ENCODE measurements around the gene TAS2R41. TPM values are rescaled to one million over a fixed set of nuclear protein-coding genes. Genes with fewer than 3 reads are reported as not detected.
"Not testable (repeated sequence)": the region's sequence is repeated elsewhere in the genome, so short reads cannot be mapped to it uniquely, and the experiment has no call there.

Gene TAS2R41
- polyA plus RNA-seq, 3 donors: 0.19 TPM; not detected in 2

DNA sequence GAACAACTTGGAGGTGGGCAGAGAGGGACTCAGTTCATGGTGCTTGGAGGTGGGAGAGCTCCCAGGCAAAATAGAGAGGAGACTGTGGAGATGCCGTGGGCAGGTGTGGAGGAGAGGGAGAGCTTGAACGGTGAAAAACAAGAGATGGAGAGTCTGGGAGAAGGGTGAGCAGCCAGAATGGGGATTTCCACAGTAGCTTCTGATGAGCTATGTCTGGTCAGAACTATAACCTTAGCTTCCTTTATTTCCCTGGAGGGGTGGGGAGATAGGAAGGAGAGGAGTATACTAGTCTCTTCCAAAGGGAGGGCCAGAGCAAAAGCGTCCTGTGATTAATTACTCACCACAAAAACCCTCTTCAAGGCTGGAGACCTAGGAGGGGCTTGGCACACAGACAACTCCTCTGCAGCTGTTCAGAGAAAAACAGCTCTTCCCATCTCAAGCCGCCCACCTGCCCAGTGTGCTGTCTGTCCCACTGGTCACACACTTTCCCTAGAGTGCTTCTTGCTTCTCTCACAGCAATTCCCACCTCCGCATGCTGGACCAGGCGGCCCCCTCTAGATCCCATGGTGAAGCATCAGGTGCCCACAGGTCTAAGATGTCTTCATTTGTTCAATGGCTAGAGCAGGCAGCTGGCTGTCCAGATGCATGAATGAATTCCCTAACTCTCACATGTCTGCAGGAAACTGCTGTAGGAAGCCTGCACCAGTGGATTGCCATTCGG is 41.9 kb downstream of the TAS2R41 start:
- Histone ChIP-seq H3K9ac (ENCODE audit: insufficient read depth, low read length, poor library complexity, severe bottlenecking) (no peak overlapping the region), H4K20me1 (ENCODE audit: insufficient read depth, low read length) (no peaks in the 10 kb centered on the region), H3K36me3 (replicated peaks in 1 of 2; ENCODE audit: control insufficient read depth in 1 of 2, insufficient read depth in 2 of 2, low read length in 2 of 2) (peaks cover 0 to 24% of the 10 kb centered on the region in 2 donors), H3K27me3 (ENCODE audit: control insufficient read depth in 2 of 2, insufficient read depth in 2 of 2, low read length in 2 of 2) (no peaks in the 10 kb centered on the region), H2AFZ (ENCODE audit: insufficient read depth, low read depth, low read length, poor library complexity, severe bottlenecking) (no peak overlapping the region), H3K4me3 (replicated peaks in 1 of 3; ENCODE audit: low read depth in 2 of 3, low read length in 3 of 3) (no peak overlapping the region), H3K79me2 (ENCODE audit: insufficient read depth, low read length) (no peaks in the 10 kb centered on the region), H3K4me1 (ENCODE audit: control insufficient read depth in 1 of 2, insufficient read depth in 2 of 2, low read length in 2 of 2) (no peaks in the 10 kb centered on the region), H3K4me2 (replicated peaks; ENCODE audit: extremely low read depth, low read length, poor library complexity, severe bottlenecking) (no peak overlapping the region), H3K9me3 (replicated peaks in 1 of 2; ENCODE audit: control insufficient read depth in 1 of 2, insufficient read depth in 1 of 2, low read length in 2 of 2) (no peaks in the 10 kb centered on the region), H3K27ac (ENCODE audit: low read depth in 1 of 2, low read length in 2 of 2) (no peak overlapping the region)
- no peak for DNase-seq
- Mint-ChIP-seq H3K27ac (no peak overlapping the region), H3K27me3 (ENCODE audit: low read depth in 3 of 3) (no peaks in the 10 kb centered on the region), H3K9me3 (peaks cover 0 to 2% (median 0%) of the 10 kb centered on the region in 7 donors), H3K4me1 (no peaks in the 10 kb centered on the region), H3K4me3 (no peak overlapping the region), H3K36me3 (peaks cover 22 to 25% of the 10 kb centered on the region in 2 donors)
- 100% methylated on average over 4 of the region's 7 CpGs for WGBS (ENCODE audit: insufficient coverage)
- intact Hi-C loops (cut with micrococcal nuclease): no loop called here
- TF ChIP-seq CTCF (IDR thresholded peaks at IDR 0.05): no peak

GRCh38 chr7:143522309-143522916 is 44.7 kb downstream of the TAS2R41 start:
- H3K4me2 ChIP-seq (replicated peaks; ENCODE audit: extremely low read depth, low read length, poor library complexity, severe bottlenecking); H3K4me1 ChIP-seq (ENCODE audit: control insufficient read depth in 1 of 2, insufficient read depth in 2 of 2, low read length in 2 of 2); H3K79me2 ChIP-seq (ENCODE audit: insufficient read depth, low read length); intact Hi-C loops (cut with micrococcal nuclease); H3K27ac Mint-ChIP-seq; H3K9me3 Mint-ChIP-seq; H3K9ac ChIP-seq (ENCODE audit: insufficient read depth, low read length, poor library complexity, severe bottlenecking); H3K4me3 Mint-ChIP-seq; H3K27me3 ChIP-seq (ENCODE audit: control insufficient read depth in 2 of 2, insufficient read depth in 2 of 2, low read length in 2 of 2); H3K27me3 Mint-ChIP-seq (ENCODE audit: low read depth in 3 of 3); H3K4me1 Mint-ChIP-seq; H2AFZ ChIP-seq (ENCODE audit: insufficient read depth, low read depth, low read length, poor library complexity, severe bottlenecking); H4K20me1 ChIP-seq (ENCODE audit: insufficient read depth, low read length); H3K4me3 ChIP-seq (replicated peaks in 1 of 3; ENCODE audit: low read depth in 2 of 3, low read length in 3 of 3); H3K27ac ChIP-seq (ENCODE audit: low read depth in 1 of 2, low read length in 2 of 2); H3K9me3 ChIP-seq (replicated peaks in 1 of 2; ENCODE audit: control insufficient read depth in 1 of 2, insufficient read depth in 1 of 2, low read length in 2 of 2); DNase-seq: not testable (repeated sequence)
- peaks cover 0 to 24% of the 10 kb centered on the region in 2 donors for H3K36me3 ChIP-seq (replicated peaks in 1 of 2; ENCODE audit: control insufficient read depth in 1 of 2, insufficient read depth in 2 of 2, low read length in 2 of 2)
- no CpG with 5 or more reads among the region's 9 CpGs for WGBS (ENCODE audit: insufficient coverage)
- H3K36me3 Mint-ChIP-seq: peaks cover 20 to 25% of the 10 kb centered on the region in 2 donors

Other genes starting within 250 kb of the TAS2R41 start
- 100 to 1,000 TPM; 413 to 547 (median 427) TPM for gene GSTK1, start 214.4 kb upstream of the TAS2R41 start, polyA plus RNA-seq
- gene TMEM139, start 192.9 kb upstream of the TAS2R41 start, polyA plus RNA-seq: under 1 TPM in 1 of 3 donors, not detected in 2; 0.55 TPM
- 10 to 100 TPM in 2 of 3 donors, 1 to 10 TPM in 1; 7.9 to 30.2 (median 12.2) TPM for gene CASP2, start 189.5 kb upstream of the TAS2R41 start, polyA plus RNA-seq
- under 1 TPM; 0.04 to 0.76 (median 0.11) TPM for gene CLCN1, start 161.8 kb upstream of the TAS2R41 start, polyA plus RNA-seq
- gene FAM131B, start 115.2 kb upstream of the TAS2R41 start, polyA plus RNA-seq: under 1 TPM in 2 of 3 donors, not detected in 1; 0.69 to 0.72 TPM
- 100 to 1,000 TPM; 198 to 417 (median 331) TPM for gene ZYX, start 96.5 kb upstream of the TAS2R41 start, polyA plus RNA-seq
- under 1 TPM in 2 of 3 donors, not detected in 1; 0.50 to 0.95 TPM for gene EPHA1, start 69.0 kb upstream of the TAS2R41 start, polyA plus RNA-seq
- under 1 TPM in 1 of 3 donors, not detected in 2; 0.35 TPM for gene TAS2R60, start 34.4 kb upstream of the TAS2R41 start, polyA plus RNA-seq
- under 1 TPM in 1 of 3 donors, not detected in 2; 0.04 TPM for gene CTAGE15, start 93.9 kb downstream of the TAS2R41 start, polyA plus RNA-seq
- under 1 TPM; 0.10 to 0.97 (median 0.44) TPM for gene TCAF2, start 143.1 kb downstream of the TAS2R41 start, polyA plus RNA-seq